Activated T-helper 1 cell treated with Interleukin-2 at 50 U/mL for 16 hours (primary cell): ENCODE results near the gene DOLPP1.
A peak's percentile ranks its signal among the peaks of the same experiment; 100 is the strongest.
"Not testable (repeated sequence)": the region's sequence is repeated elsewhere in the genome, so short reads cannot be mapped to it uniquely, and the experiment has no call there.

ENCODE experiments used
- DNase-seq: peaks from one replicate; pipeline ENCODE4 v3.0.0-alpha.2; 2020; ENCODE audit warnings: low read depth

DOLPP1 gene

GRCh38 chr9:129080601-129081387, at the start of gene DOLPP1:
DOLPP1 (plus strand) TSS chr9:129081111; CDS start chr9:129081132, 21 bp downstream.
- peak; percentile 99 for DNase-seq

- DNase-seq: no peak
These were observed 49.4 kb upstream of the DOLPP1 start for GRCh38 chr9:129031514-129031913.

GRCh38 chr9:129032541-129033159, 48.3 kb upstream of the DOLPP1 start:
- no peak for DNase-seq

- DNase-seq: no peak
These were observed 47.7 kb upstream of the DOLPP1 start for GRCh38 chr9:129033216-129033615.

- not testable (repeated sequence) for DNase-seq
These were observed 45.1 kb upstream of the DOLPP1 start for GRCh38 chr9:129035838-129036237.

- peak; percentile 87 for DNase-seq
These were observed 44.5 kb upstream of the DOLPP1 start, which contains the start of gene MIGA2 for GRCh38 chr9:129036241-129036922. MIGA2 (plus strand) TSS chr9:129036626; CDS start chr9:129040595, 3,969 bp downstream.

- DNase-seq: no peak
These were observed 43.8 kb upstream of the DOLPP1 start for GRCh38 chr9:129036923-129037766.

- DNase-seq: no peak
These were observed 43.2 kb upstream of the DOLPP1 start for GRCh38 chr9:129037767-129038098.

- no peak for DNase-seq
These were observed 42.6 kb upstream of the DOLPP1 start for GRCh38 chr9:129038109-129038852.

GRCh38 chr9:129040113-129040643, 40.7 kb upstream of the DOLPP1 start:
- no peak for DNase-seq

- DNase-seq: no peak
These were observed 38.9 kb upstream of the DOLPP1 start for GRCh38 chr9:129042016-129042415.

- no peak for DNase-seq
These were observed 28.3 kb upstream of the DOLPP1 start for GRCh38 chr9:129052592-129052991.

GRCh38 chr9:129053020-129053419, 27.9 kb upstream of the DOLPP1 start:
- DNase-seq: no peak

- no peak for DNase-seq
These were observed 26.6 kb upstream of the DOLPP1 start for GRCh38 chr9:129054163-129054851.

- DNase-seq: no peak
These were observed 21.7 kb upstream of the DOLPP1 start for GRCh38 chr9:129058965-129059795.

GRCh38 chr9:129059796-129060785, 20.8 kb upstream of the DOLPP1 start:
- DNase-seq: no peak

GRCh38 chr9:129060991-129061390, 19.9 kb upstream of the DOLPP1 start:
- no peak for DNase-seq

- DNase-seq: no peak
These were observed 17.9 kb upstream of the DOLPP1 start for GRCh38 chr9:129063061-129063460.
